Measurements from ENCODE around the gene MYMK.

DNA sequence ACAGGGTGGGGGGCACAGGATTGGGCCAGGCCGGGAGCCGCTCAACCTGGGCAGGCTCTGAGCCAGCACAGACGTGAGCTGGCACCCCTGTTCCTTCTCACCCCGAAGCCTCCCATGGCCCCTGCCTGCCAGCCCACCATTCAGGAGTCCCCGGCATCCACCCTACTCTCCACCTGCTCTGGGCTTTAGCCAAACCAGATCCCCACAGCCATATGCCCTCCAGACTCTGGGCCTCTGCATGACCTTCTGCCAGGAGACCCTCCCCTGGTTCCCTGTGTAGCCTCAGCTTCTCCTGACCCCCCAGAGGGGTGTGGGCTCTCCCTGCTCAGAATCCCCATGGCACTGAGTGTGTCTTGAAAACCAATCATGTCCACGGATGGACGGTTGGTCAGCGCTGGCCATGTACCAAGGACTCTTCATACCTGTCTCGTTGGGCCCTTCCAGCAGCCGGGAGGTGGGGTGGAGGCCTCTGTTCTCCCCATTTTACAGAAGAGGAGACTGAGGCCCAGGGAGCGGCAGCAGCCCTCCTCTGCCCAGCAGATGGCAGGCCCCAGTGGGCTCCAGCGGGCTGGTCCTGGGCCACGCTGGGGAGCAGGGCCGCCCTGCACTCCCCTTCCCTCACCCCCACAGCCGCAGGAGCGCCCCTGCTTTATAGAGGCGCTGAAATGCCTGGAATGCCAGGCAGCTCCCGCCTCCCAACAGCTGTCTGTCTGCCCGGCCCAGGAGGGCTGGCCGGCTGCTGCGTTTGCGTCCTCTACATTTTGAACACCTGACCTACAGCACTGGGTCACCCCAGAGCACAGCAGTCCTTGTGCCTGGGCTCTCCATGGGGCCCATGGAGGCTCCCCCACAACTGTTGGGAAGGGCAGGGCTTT, 3.5 kb upstream of the MYMK start:
- TF ChIP-seq, protein P1, sequence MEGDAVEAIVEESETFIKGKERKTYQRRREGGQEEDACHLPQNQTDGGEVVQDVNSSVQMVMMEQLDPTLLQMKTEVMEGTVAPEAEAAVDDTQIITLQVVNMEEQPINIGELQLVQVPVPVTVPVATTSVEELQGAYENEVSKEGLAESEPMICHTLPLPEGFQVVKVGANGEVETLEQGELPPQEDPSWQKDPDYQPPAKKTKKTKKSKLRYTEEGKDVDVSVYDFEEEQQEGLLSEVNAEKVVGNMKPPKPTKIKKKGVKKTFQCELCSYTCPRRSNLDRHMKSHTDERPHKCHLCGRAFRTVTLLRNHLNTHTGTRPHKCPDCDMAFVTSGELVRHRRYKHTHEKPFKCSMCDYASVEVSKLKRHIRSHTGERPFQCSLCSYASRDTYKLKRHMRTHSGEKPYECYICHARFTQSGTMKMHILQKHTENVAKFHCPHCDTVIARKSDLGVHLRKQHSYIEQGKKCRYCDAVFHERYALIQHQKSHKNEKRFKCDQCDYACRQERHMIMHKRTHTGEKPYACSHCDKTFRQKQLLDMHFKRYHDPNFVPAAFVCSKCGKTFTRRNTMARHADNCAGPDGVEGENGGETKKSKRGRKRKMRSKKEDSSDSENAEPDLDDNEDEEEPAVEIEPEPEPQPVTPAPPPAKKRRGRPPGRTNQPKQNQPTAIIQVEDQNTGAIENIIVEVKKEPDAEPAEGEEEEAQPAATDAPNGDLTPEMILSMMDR (IDR thresholded peaks at IDR 0.05), result no peak
- TF ChIP-seq POLR2AphosphoS5 (IDR thresholded peaks at IDR 0.05), result no peak
- TF ChIP-seq POLR2A (IDR thresholded peaks at IDR 0.05), result no peak
- TF ChIP-seq EP300 (IDR thresholded peaks at IDR 0.05), result no peak

All from sigmoid colon (tissue), 4 donors.